HEK293 (cell line): ENCODE data around the gene NPTXR.

Experiments
- GLI4 ChIP-seq: fragments of 450-650 bp; formaldehyde crosslinking; IDR thresholded peaks from 2 replicates; pipeline ENCODE4 v1.5.1; 2016; ENCODE audit warnings: missing biosample characterization, missing genetic modification characterization
- ZNF121 ChIP-seq: fragments of 450-650 bp; formaldehyde crosslinking; IDR thresholded peaks from 2 replicates; pipeline ENCODE4 v1.5.1; 2016; ENCODE audit warnings: missing biosample characterization, missing genetic modification characterization
- ZNF558 ChIP-seq: fragments of 450-650 bp; formaldehyde crosslinking; IDR thresholded peaks from 2 replicates; pipeline ENCODE4 v1.5.1; 2016; ENCODE audit warnings: missing biosample characterization, missing genetic modification characterization

DNA sequence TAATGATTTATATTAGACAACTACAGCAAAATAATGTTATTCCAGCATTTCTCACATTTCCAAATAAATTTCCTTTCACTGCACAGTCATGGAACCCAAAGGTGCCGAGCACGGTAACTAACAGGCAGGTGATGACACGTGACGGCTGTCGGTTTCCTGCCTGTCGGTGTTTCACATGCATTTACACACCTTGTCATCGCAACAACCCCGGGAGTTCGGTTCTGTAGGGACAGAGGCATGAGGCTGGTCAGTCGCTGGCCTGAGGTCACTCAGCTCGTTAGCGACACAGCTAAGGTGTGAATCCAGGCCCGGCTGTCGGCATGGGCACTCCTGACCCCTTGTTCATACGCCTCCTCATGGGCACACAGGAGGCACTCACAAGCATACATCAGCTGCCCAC is 59.8 kb downstream of the NPTXR start:
- TF ChIP-seq ZNF558 (tag by site-specific recombination) (no peak), GLI4 (tag by site-specific recombination) (no peak), ZNF121 (tag by site-specific recombination) (no peak)
